Ishikawa (cell line): Measurements from ENCODE around the gene C11orf68.

Experiments
- CREB1 ChIP-seq: IDR thresholded peaks from 2 replicates; pipeline ENCODE4 v1.6.1; 2012; ENCODE audit warnings: low read depth
- EGR1 ChIP-seq: IDR thresholded peaks from 2 replicates; pipeline ENCODE4 v1.6.1; 2012
- EP300 ChIP-seq: IDR thresholded peaks from 2 replicates; pipeline ENCODE4 v1.6.1; 2012; ENCODE audit warnings: borderline replicate concordance
- FOXM1 ChIP-seq: IDR thresholded peaks from 2 replicates; pipeline ENCODE4 v1.6.1; 2012; ENCODE audit warnings: low read depth, borderline replicate concordance
- RAD21 ChIP-seq: IDR thresholded peaks from 2 replicates; pipeline ENCODE4 v1.6.1; 2012; ENCODE audit warnings: low read depth
- TAF1 ChIP-seq: IDR thresholded peaks from 2 replicates; pipeline ENCODE4 v1.6.1; 2012; ENCODE audit warnings: low read depth, mild to moderate bottlenecking
- TEAD4 ChIP-seq: IDR thresholded peaks from 2 replicates; pipeline ENCODE4 v1.6.1; 2012
- YY1 ChIP-seq: IDR thresholded peaks from 2 replicates; pipeline ENCODE4 v1.6.1; 2012; ENCODE audit warnings: low read depth
- ZBTB7A ChIP-seq: IDR thresholded peaks from 2 replicates; pipeline ENCODE4 v1.6.1; 2012; ENCODE audit warnings: low read depth
- TF ChIP-seq, protein P1 (sequence below): IDR thresholded peaks from 2 replicates; pipeline ENCODE4 v1.6.1; 2012; ENCODE audit warnings: low read depth, mild to moderate bottlenecking
- TF ChIP-seq, protein P2 (sequence below): IDR thresholded peaks from 2 replicates; pipeline ENCODE4 v1.6.1; 2012
- TF ChIP-seq, protein P3 (sequence below): IDR thresholded peaks from 2 replicates; pipeline ENCODE4 v1.6.1; 2012

DNA sequence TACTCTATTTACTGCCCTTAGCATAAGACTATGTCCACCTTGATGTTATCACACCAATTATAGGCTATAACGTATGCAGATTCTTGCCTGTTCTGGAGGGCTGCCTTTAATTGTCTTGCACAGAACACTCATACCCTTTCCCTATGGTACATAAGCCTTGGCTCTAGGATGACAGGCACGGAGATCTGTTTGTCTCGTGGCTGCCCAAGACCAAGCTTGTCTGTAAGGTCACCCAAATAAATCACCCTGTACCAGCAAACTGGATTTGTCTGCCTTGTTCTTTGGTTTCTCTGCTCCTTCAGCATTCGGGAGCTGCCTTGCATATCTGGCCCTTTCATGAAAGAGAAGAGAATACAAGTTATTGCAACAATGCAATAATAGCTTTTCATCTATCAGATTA, 18.9 kb upstream of the C11orf68 start:
- TF ChIP-seq, protein P1, sequence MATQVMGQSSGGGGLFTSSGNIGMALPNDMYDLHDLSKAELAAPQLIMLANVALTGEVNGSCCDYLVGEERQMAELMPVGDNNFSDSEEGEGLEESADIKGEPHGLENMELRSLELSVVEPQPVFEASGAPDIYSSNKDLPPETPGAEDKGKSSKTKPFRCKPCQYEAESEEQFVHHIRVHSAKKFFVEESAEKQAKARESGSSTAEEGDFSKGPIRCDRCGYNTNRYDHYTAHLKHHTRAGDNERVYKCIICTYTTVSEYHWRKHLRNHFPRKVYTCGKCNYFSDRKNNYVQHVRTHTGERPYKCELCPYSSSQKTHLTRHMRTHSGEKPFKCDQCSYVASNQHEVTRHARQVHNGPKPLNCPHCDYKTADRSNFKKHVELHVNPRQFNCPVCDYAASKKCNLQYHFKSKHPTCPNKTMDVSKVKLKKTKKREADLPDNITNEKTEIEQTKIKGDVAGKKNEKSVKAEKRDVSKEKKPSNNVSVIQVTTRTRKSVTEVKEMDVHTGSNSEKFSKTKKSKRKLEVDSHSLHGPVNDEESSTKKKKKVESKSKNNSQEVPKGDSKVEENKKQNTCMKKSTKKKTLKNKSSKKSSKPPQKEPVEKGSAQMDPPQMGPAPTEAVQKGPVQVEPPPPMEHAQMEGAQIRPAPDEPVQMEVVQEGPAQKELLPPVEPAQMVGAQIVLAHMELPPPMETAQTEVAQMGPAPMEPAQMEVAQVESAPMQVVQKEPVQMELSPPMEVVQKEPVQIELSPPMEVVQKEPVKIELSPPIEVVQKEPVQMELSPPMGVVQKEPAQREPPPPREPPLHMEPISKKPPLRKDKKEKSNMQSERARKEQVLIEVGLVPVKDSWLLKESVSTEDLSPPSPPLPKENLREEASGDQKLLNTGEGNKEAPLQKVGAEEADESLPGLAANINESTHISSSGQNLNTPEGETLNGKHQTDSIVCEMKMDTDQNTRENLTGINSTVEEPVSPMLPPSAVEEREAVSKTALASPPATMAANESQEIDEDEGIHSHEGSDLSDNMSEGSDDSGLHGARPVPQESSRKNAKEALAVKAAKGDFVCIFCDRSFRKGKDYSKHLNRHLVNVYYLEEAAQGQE = no peak
- TF ChIP-seq RAD21 = no peak
- no peak for TF ChIP-seq TAF1
- no peak for TF ChIP-seq YY1
- TF ChIP-seq EP300 = no peak
- TF ChIP-seq, protein P2, sequence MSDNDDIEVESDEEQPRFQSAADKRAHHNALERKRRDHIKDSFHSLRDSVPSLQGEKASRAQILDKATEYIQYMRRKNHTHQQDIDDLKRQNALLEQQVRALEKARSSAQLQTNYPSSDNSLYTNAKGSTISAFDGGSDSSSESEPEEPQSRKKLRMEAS = no peak
- no peak for TF ChIP-seq TEAD4
- TF ChIP-seq ZBTB7A = no peak
- no peak for TF ChIP-seq CREB1
- TF ChIP-seq, protein P3, sequence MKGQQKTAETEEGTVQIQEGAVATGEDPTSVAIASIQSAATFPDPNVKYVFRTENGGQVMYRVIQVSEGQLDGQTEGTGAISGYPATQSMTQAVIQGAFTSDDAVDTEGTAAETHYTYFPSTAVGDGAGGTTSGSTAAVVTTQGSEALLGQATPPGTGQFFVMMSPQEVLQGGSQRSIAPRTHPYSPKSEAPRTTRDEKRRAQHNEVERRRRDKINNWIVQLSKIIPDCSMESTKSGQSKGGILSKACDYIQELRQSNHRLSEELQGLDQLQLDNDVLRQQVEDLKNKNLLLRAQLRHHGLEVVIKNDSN = no peak
- no peak for TF ChIP-seq FOXM1
- no peak for TF ChIP-seq EGR1
